GM12872 (cell line): Measurements from ENCODE around the gene AHCY.

ENCODE experiments used
- CTCF ChIP-seq: IDR thresholded peaks from 3 replicates; pipeline ENCODE4 v1.5.1; 2011; ENCODE audit warnings: low read depth, mild to moderate bottlenecking, low read length, moderate library complexity; ENCODE audit not compliant: insufficient read depth

The AHCY gene

GRCh38 chr20:34337544-34337943, 34.4 kb upstream of the AHCY start:
- TF ChIP-seq CTCF = no peak

DNA sequence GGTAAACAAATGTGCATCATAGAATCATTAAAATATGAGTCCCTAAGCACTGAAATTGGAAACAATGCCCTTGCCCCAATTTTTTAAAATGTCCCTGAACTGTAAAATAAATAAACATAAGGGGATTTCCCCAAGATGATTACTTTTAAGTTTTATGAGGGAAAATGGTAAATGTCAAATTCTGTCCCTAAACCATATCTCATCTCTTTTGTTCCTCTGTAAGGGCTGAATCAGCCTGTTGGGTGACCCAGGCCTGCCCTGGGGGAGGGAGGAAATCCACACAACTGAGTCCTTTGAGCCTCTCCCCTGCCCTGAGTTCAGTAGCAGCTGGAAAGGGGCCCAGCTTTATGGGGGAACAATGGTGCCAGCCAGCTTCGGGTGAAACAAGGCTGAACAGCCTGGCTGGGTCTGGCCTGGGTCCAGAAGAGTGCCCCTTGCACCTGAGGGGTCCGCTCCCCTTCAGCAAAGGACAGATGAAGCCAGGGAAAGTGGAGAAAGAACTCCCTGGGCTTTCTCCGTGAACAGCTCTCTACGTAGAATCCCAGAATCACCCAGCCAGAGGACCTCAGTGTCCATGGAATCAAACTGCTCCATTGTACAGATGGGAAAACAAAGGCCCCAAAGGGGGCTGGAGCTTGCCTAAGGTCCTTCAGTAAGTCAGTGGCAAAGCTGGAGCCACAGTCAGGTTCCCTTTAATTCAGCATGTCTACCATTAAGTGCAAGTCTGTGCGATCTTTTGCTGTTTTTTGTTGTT, 31.7 kb upstream of the AHCY start:
- no peak for TF ChIP-seq CTCF

GRCh38 chr20:34333786-34334185, 30.6 kb upstream of the AHCY start:
- no peak for TF ChIP-seq CTCF

- no peak for TF ChIP-seq CTCF
These were observed 29.2 kb upstream of the AHCY start for GRCh38 chr20:34332262-34332920.

- TF ChIP-seq CTCF = no peak
These were observed 28.7 kb upstream of the AHCY start for GRCh38 chr20:34331838-34332237.

DNA sequence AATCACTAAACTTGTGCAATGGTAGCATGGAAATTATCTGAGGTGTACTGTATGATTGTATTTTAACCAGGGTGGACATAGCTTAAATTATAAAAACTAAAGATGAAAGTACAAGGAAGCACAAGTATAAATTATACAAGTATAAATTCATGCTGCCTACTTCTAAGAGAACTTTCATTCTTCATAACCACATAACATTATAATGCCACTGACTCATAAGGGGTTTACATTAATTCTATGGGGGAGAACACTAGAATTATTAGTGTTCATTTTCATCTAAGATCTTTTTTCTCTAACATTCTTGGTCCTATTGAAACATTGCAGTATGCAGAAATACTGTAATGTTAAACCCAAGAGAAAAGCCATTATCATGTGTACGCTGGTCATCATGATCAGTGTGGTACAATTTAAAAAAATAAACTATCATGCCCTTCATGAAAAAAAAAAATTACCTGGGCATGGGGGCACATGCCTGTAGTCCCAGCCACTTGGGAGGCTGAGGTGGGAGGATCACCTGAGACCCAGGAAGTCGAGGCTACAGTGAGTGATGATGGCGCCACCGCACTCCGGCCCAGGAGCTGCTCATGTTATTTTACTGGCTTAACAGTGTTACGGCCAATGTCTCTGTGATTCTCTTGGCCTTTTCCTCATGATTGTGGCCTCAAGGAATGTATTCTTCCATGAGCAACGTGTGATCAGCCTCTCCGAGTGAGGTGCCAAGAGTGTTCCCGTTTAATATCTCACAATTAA, 25.9 kb upstream of the AHCY start:
- TF ChIP-seq CTCF = no peak

GRCh38 chr20:34324541-34324940, 21.4 kb upstream of the AHCY start:
- no peak for TF ChIP-seq CTCF
